K562 (cell line): ENCODE measurements around the gene LY6G6F. TPM values are rescaled to one million over a fixed set of nuclear protein-coding genes. Genes with fewer than 3 reads are reported as not detected.

ENCODE experiments used
- C11orf30 ChIP-seq: fragments of 450-650 bp; IDR thresholded peaks from 2 replicates; pipeline ENCODE4 v1.6.1; 2016; ENCODE audit warnings: low read depth, mild to moderate bottlenecking
- COPS2 ChIP-seq: fragments of 450-650 bp; conservative IDR thresholded peaks from 2 replicates; pipeline ENCODE4 v1.6.1; 2016; ENCODE audit warnings: mild to moderate bottlenecking, moderate library complexity
- CREB3 ChIP-seq: fragments of 450-650 bp; conservative IDR thresholded peaks from 2 replicates; pipeline ENCODE4 v1.6.1; 2016; ENCODE audit warnings: missing genetic modification characterization, low read depth, mild to moderate bottlenecking, missing compliant biosample characterization, moderate library complexity
- GTF2B ChIP-seq: IDR thresholded peaks from 2 replicates; pipeline ENCODE4 v1.6.1; 2011; ENCODE audit not compliant: insufficient read length; ENCODE audit errors: extremely low read depth
- HNRNPLL ChIP-seq: fragments of 200-400 bp; formaldehyde crosslinking; IDR thresholded peaks from 2 replicates; pipeline ENCODE4 v1.6.1; 2017; ENCODE audit warnings: low read length, low read depth, mild to moderate bottlenecking; ENCODE audit not compliant: poor library complexity, severe bottlenecking
- IRF2 ChIP-seq: sonication (generic); formaldehyde crosslinking; IDR thresholded peaks from 2 replicates; pipeline ENCODE4 v1.8.1; 2022; ENCODE audit warnings: mild to moderate bottlenecking, missing genetic modification reagents
- KLF6 ChIP-seq: fragments of 250-450 bp; sonication (Bioruptor Pico); IDR thresholded peaks from 2 replicates; pipeline ENCODE4 v1.4.0; 2020; ENCODE audit warnings: mild to moderate bottlenecking, moderate library complexity, borderline replicate concordance
- MAZ ChIP-seq, 2 experiments: fragments of 450-650 bp in 1 of 2; sonication (generic) in 1 of 2; formaldehyde crosslinking; IDR thresholded peaks in 1 of 2; conservative IDR thresholded peaks in 1 of 2; 2 replicates each; pipeline versions ENCODE4 v1.4.0 to v1.5.0; 2020; ENCODE audit warnings: mild to moderate bottlenecking in 1 of 2, missing genetic modification reagents in 1 of 2
- MYNN ChIP-seq, 2 experiments: sonication (generic); formaldehyde crosslinking in 1 of 2; IDR thresholded peaks; 2 replicates each; pipeline versions ENCODE4 v1.5.0 to v1.6.1; 2016 to 2020; ENCODE audit warnings: antibody characterized with exemption in 1 of 2, missing genetic modification reagents in 1 of 2
- NCOA4 ChIP-seq: fragments of 450-650 bp; IDR thresholded peaks from 2 replicates; pipeline ENCODE4 v1.6.1; 2018; ENCODE audit warnings: mild to moderate bottlenecking; ENCODE audit not compliant: partially characterized antibody
- NFIX ChIP-seq: fragments of 250-450 bp; sonication (Bioruptor Pico); IDR thresholded peaks from 2 replicates; pipeline ENCODE4 v1.4.0; 2020; ENCODE audit warnings: low read depth, mild to moderate bottlenecking, moderate library complexity
- PHF8 ChIP-seq: fragments of 200-600 bp; sonication (generic); IDR thresholded peaks from 2 replicates; pipeline ENCODE4 v1.6.1; 2012; ENCODE audit warnings: mixed run types, mild to moderate bottlenecking, inconsistent platforms, low read length, moderate library complexity, borderline replicate concordance
- RAD51 ChIP-seq: fragments of 450-650 bp; IDR thresholded peaks from 2 replicates; pipeline ENCODE4 v1.7.1; 2016; ENCODE audit warnings: low read depth, mild to moderate bottlenecking, borderline replicate concordance
- SMC3 ChIP-seq: conservative IDR thresholded peaks from 2 replicates; pipeline ENCODE4 v1.6.1; 2011; ENCODE audit warnings: low read depth, low read length, improper control_type of control experiment; ENCODE audit not compliant: insufficient read depth
- SRSF9 ChIP-seq: fragments of 200-400 bp; formaldehyde crosslinking; IDR thresholded peaks from 2 replicates; pipeline ENCODE4 v1.6.1; 2017; ENCODE audit warnings: low read depth, low read length, borderline replicate concordance
- TAF15 ChIP-seq: fragments of 200-400 bp; formaldehyde crosslinking; IDR thresholded peaks from 2 replicates; pipeline ENCODE4 v1.6.1; 2017; ENCODE audit warnings: mild to moderate bottlenecking, low read depth, low read length, moderate library complexity
- ZHX1 ChIP-seq: fragments of 150-350 bp; conservative IDR thresholded peaks from 2 replicates; pipeline ENCODE4 v1.6.1; 2014; ENCODE audit warnings: low read length
- ZNF431 ChIP-seq: sonication (generic); formaldehyde crosslinking; IDR thresholded peaks from 2 replicates; pipeline ENCODE4 v1.8.0; 2022; ENCODE audit warnings: mild to moderate bottlenecking, missing genetic modification reagents
- ZNF644 ChIP-seq: fragments of 200-800 bp; sonication (Bioruptor generic); IDR thresholded peaks from 2 replicates; pipeline ENCODE4 v1.6.1; 2016; ENCODE audit warnings: low read depth, missing genetic modification characterization, missing compliant biosample characterization
- polyA plus RNA-seq, 8 experiments: library from polyadenylated mRNA; depleted of rRNA in 4 of 8; stranded (reverse) in 5 of 8; unstranded in 3 of 8; fragments of >200 nt; fragmentation: Nextera tagmentation in 2 of 8; fragmentation: Illumina TruSeq in 1 of 8; extraction: Ambion mirVana in 2 of 8; extraction: Trizol in 1 of 8; gene quantifications; 2 replicates each; pipeline versions ENCODE4 v1.2.1 to v1.2.3, GENCODE V29; 2011 to 2014; ENCODE audit warnings: inconsistent platforms in 1 of 8, missing spikeins in 1 of 8
- total RNA-seq, 7 experiments: library from RNA; depleted of rRNA in 6 of 7; stranded (reverse); fragments of >200 nt in 6 of 7; fragmentation: Illumina TruSeq in 2 of 7; extraction: Trizol in 2 of 7; gene quantifications; 2 replicates each; pipeline versions ENCODE4 v1.2.1 to v1.2.3, GENCODE V29; 2011 to 2021; ENCODE audit warnings: low replicate concordance in 1 of 7
- TF ChIP-seq, protein P1 (sequence below): fragments of 250-450 bp; sonication (Bioruptor Pico); IDR thresholded peaks from 2 replicates; pipeline ENCODE4 v1.8.0; 2022; ENCODE audit warnings: inconsistent platforms, mild to moderate bottlenecking, moderate library complexity, borderline replicate concordance
- TF ChIP-seq, protein P2 (sequence below): sonication (generic); formaldehyde crosslinking; IDR thresholded peaks from 2 replicates; pipeline ENCODE4 v1.5.0; 2020; ENCODE audit warnings: missing genetic modification reagents

LY6G6F gene
- total and polyA plus RNA-seq, 9 of the 15 experiments (the other 6 are each of a cell fraction or from before 2014, with no cell fraction given): 0.14 to 0.50 (median 0.28) TPM; not detected in 2

GRCh38 chr6:31734821-31735406 lies 28.2 kb downstream of the LY6G6F start (continued):
- TF ChIP-seq, protein P1, sequence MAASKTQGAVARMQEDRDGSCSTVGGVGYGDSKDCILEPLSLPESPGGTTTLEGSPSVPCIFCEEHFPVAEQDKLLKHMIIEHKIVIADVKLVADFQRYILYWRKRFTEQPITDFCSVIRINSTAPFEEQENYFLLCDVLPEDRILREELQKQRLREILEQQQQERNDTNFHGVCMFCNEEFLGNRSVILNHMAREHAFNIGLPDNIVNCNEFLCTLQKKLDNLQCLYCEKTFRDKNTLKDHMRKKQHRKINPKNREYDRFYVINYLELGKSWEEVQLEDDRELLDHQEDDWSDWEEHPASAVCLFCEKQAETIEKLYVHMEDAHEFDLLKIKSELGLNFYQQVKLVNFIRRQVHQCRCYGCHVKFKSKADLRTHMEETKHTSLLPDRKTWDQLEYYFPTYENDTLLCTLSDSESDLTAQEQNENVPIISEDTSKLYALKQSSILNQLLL (CRISPR knock-in tag): no peak
- TF ChIP-seq GTF2B: no peak
- TF ChIP-seq ZHX1: 0 out of 2 replicates have a peak, but pooled peaks have one; percentile 43
- TF ChIP-seq TAF15: no peak
- no peak for TF ChIP-seq CREB3
- TF ChIP-seq, protein P2, sequence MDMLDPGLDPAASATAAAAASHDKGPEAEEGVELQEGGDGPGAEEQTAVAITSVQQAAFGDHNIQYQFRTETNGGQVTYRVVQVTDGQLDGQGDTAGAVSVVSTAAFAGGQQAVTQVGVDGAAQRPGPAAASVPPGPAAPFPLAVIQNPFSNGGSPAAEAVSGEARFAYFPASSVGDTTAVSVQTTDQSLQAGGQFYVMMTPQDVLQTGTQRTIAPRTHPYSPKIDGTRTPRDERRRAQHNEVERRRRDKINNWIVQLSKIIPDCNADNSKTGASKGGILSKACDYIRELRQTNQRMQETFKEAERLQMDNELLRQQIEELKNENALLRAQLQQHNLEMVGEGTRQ (CRISPR knock-in tag): no peak
- TF ChIP-seq ZNF431 (CRISPR knock-in tag): no peak
- no peak for TF ChIP-seq ZNF644 (tag)
- no peak for TF ChIP-seq COPS2
- peak in 1 of 2 experiments; percentile 70 for TF ChIP-seq MAZ (CRISPR knock-in tag; conservative IDR thresholded peaks at IDR 0.05 in 1 of 2, IDR thresholded peaks at IDR 0.05 in 1 of 2)
- no peak for TF ChIP-seq SRSF9
- TF ChIP-seq PHF8: peak; percentile 35; the same call in 1 of the 2 replicates
- peak; percentile 26 for TF ChIP-seq HNRNPLL
- no peak for TF ChIP-seq SMC3
- no peak for TF ChIP-seq MYNN (IDR thresholded peaks at IDR 0.05)
- TF ChIP-seq MYNN (CRISPR knock-in tag; IDR thresholded peaks at IDR 0.05): no peak
- TF ChIP-seq NCOA4: no peak
- TF ChIP-seq IRF2 (CRISPR knock-in tag): no peak
- no peak for TF ChIP-seq KLF6 (CRISPR knock-in tag)
- TF ChIP-seq NFIX (CRISPR knock-in tag): no peak
- TF ChIP-seq C11orf30: no peak
- TF ChIP-seq RAD51: no peak
